Type B pancreatic cell (in vitro differentiated cells): ENCODE results near the gene ERF. TPM values are rescaled to one million over a fixed set of nuclear protein-coding genes. Genes with fewer than 3 reads are reported as not detected.

ENCODE experiments used
- DNase-seq: peaks from one replicate; pipeline ENCODE4 v3.0.0; 2021; ENCODE audit warnings: mixed read lengths; ENCODE audit not compliant: unreplicated experiment; ENCODE audit errors: extremely low spot score
- H3K27ac Mint-ChIP-seq: 2 replicates; pipeline ENCODE4 v1.8.0; 2021; ENCODE audit warnings: mild to moderate bottlenecking, mixed read lengths
- H3K27me3 Mint-ChIP-seq: 2 replicates; pipeline ENCODE4 v1.8.0; 2021; ENCODE audit warnings: mixed read lengths
- H3K36me3 Mint-ChIP-seq: 2 replicates; pipeline ENCODE4 v1.8.0; 2021; ENCODE audit warnings: mixed read lengths
- H3K4me1 Mint-ChIP-seq: one replicate; pipeline ENCODE4 v1.8.0; 2021; ENCODE audit warnings: mixed read lengths; ENCODE audit not compliant: unreplicated experiment
- H3K4me3 Mint-ChIP-seq: 2 replicates; pipeline ENCODE4 v1.8.0; 2021; ENCODE audit warnings: mild to moderate bottlenecking, mixed read lengths
- H3K9me3 Mint-ChIP-seq: 2 replicates; pipeline ENCODE4 v1.8.0; 2021; ENCODE audit warnings: mixed read lengths
- CTCF ChIP-seq: fragments of 200-600 bp; sonication (generic); conservative IDR thresholded peaks from 2 replicates; pipeline ENCODE4 v1.5.0; 2021; ENCODE audit warnings: antibody characterized with exemption, mild to moderate bottlenecking
- total RNA-seq: library from RNA; stranded (reverse); gene quantifications from 2 replicates; pipeline ENCODE4 v1.2.1, GENCODE V29; 2021; ENCODE audit warnings: low replicate concordance

The ERF gene
- total RNA-seq, 1 donor from 2014 or later = 78.9 TPM

GRCh38 chr19:42226886-42227285 is 28.0 kb downstream of the ERF start:
- DNase-seq = no peak
- Mint-ChIP-seq H3K36me3 (peaks cover 17% of the 10 kb centered on the region), H3K27me3 (no peaks in the 10 kb centered on the region), H3K9me3 (no peaks in the 10 kb centered on the region), H3K27ac (no peak overlapping the region), H3K4me3 (no peak overlapping the region), H3K4me1 (peaks cover 14% of the 10 kb centered on the region)
- no peak for TF ChIP-seq CTCF

GRCh38 chr19:42225718-42226292 is 29.1 kb downstream of the ERF start:
- Mint-ChIP-seq H3K4me3 (no peak overlapping the region), H3K27me3 (no peaks in the 10 kb centered on the region), H3K4me1 (peaks cover 17% of the 10 kb centered on the region), H3K27ac (no peak overlapping the region), H3K9me3 (no peaks in the 10 kb centered on the region), H3K36me3 (peaks cover 17% of the 10 kb centered on the region)
- TF ChIP-seq CTCF = no peak
- DNase-seq = no peak

GRCh38 chr19:42224940-42225717 is 29.8 kb downstream of the ERF start:
- no peak for DNase-seq
- no peak for TF ChIP-seq CTCF
- Mint-ChIP-seq H3K27ac (no peak overlapping the region), H3K36me3 (peaks cover 19% of the 10 kb centered on the region), H3K27me3 (no peaks in the 10 kb centered on the region), H3K4me3 (no peak overlapping the region), H3K9me3 (no peaks in the 10 kb centered on the region), H3K4me1 (peaks cover 22% of the 10 kb centered on the region)

GRCh38 chr19:42220751-42221097 is 34.2 kb downstream of the ERF start:
- Mint-ChIP-seq H3K27me3 (no peaks in the 10 kb centered on the region), H3K9me3 (no peaks in the 10 kb centered on the region), H3K27ac (peak overlapping the region; percentile 99), H3K4me3 (peak overlapping the region; percentile 100), H3K4me1 (peaks cover 40% of the 10 kb centered on the region), H3K36me3 (peaks cover 8% of the 10 kb centered on the region)
- DNase-seq = no peak
- TF ChIP-seq CTCF = no peak

DNA sequence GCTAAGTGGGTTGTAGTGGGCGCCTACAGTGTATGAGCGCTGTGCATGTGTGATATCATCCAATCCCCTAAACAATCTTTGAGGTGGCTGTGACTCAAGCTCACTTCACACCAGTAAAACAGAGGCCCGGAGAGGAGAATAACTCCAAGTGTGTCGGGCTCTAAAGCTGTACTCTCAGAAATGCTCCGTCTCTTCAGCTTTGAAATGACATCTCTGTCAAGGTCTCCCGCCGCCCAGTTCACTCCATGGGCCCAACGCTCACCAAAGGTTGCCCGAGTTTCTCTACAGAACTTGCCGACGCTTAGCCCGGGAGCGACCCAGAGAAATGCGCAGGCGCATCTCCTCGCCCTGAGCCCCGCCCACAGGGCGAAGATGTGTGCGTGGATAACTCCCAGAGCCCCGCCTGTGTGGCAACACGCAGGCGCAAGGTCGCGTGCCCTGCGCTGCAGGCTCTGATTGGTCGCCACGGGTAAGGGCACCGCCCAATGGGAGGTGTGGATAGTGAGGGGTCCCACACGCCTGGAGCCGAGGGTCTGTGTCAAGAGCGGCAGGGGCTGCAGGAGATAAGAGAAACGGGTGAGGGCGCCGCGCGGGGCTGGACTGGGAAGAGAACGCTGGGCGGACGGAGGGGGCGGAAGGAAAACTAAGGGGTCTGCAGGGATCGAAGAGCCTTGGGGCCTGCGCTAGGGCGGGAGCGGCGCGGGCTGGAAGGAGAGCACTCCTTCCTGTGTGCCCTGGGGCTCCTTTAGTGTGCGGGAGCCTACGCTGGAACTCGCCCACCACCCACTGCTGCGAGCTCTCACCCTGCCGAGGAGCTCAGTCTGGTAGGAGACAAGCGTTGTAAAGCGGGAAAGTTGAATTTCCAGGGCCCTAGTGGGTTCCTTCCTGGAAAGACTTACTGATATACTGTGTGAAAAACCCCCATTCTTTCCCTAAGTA is 34.8 kb downstream of the ERF start, which contains the start of gene ZNF526:
Gene ZNF526, plus strand, starts transcription at position 501 of the 939 bp plus-strand sequence. CDS start 4,092 bp downstream, outside the sequence.
- peak; percentile 22 for TF ChIP-seq CTCF
- no peaks in the 10 kb centered on the region for H3K27me3 Mint-ChIP-seq

More for the DNA sequence above, 34.8 kb downstream of the ERF start, which contains the start of gene ZNF526:
- Mint-ChIP-seq H3K27ac (peak within 1 kb of the TSS; percentile 99), H3K36me3 (peaks cover 8% of the 10 kb centered on the region), H3K9me3 (no peaks in the 10 kb centered on the region), H3K4me3 (peak within 1 kb of the TSS; percentile 100), H3K4me1 (peaks cover 44% of the 10 kb centered on the region)
- peak; percentile 99 for DNase-seq
